Osteoblast (primary cell): ENCODE results near the gene IL17F. TPM values are rescaled to one million over a fixed set of nuclear protein-coding genes. Genes with fewer than 3 reads are reported as not detected.
A peak's percentile ranks its signal among the peaks of the same experiment; 100 is the strongest.

Experiments used
- DNase-seq: peaks from one replicate; pipeline ENCODE4 v3.0.0; 2011; ENCODE audit warnings: low spot score, mixed read lengths; ENCODE audit not compliant: insufficient read length; ENCODE audit errors: missing footprints
- H2AFZ ChIP-seq: 2 replicates; pipeline ENCODE4 v1.6.0; 2011; ENCODE audit warnings: mild to moderate bottlenecking, low read length
- H3K27ac ChIP-seq: 2 replicates; pipeline ENCODE4 v1.5.1; 2011; ENCODE audit warnings: mild to moderate bottlenecking, low read depth, low read length, moderate library complexity
- H3K27me3 ChIP-seq: 2 replicates; pipeline ENCODE4 v1.6.0; 2012; ENCODE audit warnings: mild to moderate bottlenecking, control low read depth, inconsistent platforms, low read length, moderate library complexity; ENCODE audit not compliant: insufficient read depth
- H3K36me3 ChIP-seq: 2 replicates; pipeline ENCODE4 v1.5.1; 2011; ENCODE audit warnings: mild to moderate bottlenecking, low read length, control low read depth, moderate library complexity; ENCODE audit not compliant: insufficient read depth
- H3K4me1 ChIP-seq: 2 replicates; pipeline ENCODE4 v1.5.1; 2011; ENCODE audit warnings: mild to moderate bottlenecking, low read length, control low read depth, moderate library complexity; ENCODE audit not compliant: insufficient read depth
- H3K4me2 ChIP-seq: 2 replicates; pipeline ENCODE4 v1.6.0; 2011; ENCODE audit warnings: mild to moderate bottlenecking, low read length; ENCODE audit not compliant: insufficient read depth
- H3K4me3 ChIP-seq: fragments of 200-600 bp; sonication (generic); 3 replicates; pipeline ENCODE4 v1.5.1; 2012; ENCODE audit warnings: mild to moderate bottlenecking, low read length, inconsistent platforms; ENCODE audit not compliant: insufficient read depth
- H3K79me2 ChIP-seq: 2 replicates; pipeline ENCODE4 v1.6.0; 2012; ENCODE audit warnings: mild to moderate bottlenecking, low read length, control low read depth, inconsistent platforms; ENCODE audit not compliant: insufficient read depth
- H3K9me3 ChIP-seq: 2 replicates; pipeline ENCODE4 v1.5.1; 2011; ENCODE audit warnings: low read depth, low read length, control low read depth
- H4K20me1 ChIP-seq: 2 replicates; pipeline ENCODE4 v1.6.0; 2012; ENCODE audit warnings: mild to moderate bottlenecking, low read length, control low read depth; ENCODE audit not compliant: insufficient read depth
- total RNA-seq: library from RNA; depleted of rRNA; stranded (reverse); fragments of >200 nt; gene quantifications from 2 replicates; pipeline ENCODE4 v1.2.3, GENCODE V29; 2012
- TF ChIP-seq, protein P1 (sequence below): IDR thresholded peaks from 2 replicates; pipeline ENCODE4 v1.5.1; 2011; ENCODE audit warnings: mild to moderate bottlenecking, low read depth, low read length, moderate library complexity; ENCODE audit errors: extremely low read depth

Gene IL17F
- total RNA-seq, 1 donor, result not detected

DNA sequence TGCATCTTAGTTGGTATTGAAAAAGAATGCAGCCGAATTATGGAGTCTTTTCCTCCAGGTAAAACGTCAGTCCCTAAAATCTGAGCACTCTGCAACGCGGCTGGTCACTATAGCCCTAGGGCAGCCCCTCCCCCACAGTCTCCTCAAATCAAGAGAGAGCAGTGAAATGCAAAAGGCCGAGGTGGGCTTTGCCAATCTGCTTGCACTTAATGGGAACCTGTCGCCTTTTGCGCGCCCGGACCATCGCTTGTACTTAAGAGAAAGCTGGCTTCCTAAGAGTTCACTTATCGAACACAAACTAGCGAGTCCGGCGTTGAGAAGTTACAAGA is 39.8 kb upstream of the IL17F start:
- peaks cover 35% of the 10 kb centered on the region for H3K36me3 ChIP-seq
- H3K9me3 ChIP-seq, result no peaks in the 10 kb centered on the region
- H3K79me2 ChIP-seq, result peaks cover 20% of the 10 kb centered on the region
- peak overlapping the region; percentile 71 for H3K27ac ChIP-seq
- H3K4me3 ChIP-seq, result peak overlapping the region; percentile 90
- H3K27me3 ChIP-seq, result no peaks in the 10 kb centered on the region
- H4K20me1 ChIP-seq, result no peaks in the 10 kb centered on the region
- peak overlapping the region; percentile 98 for H3K4me2 ChIP-seq
- TF ChIP-seq, protein P1, sequence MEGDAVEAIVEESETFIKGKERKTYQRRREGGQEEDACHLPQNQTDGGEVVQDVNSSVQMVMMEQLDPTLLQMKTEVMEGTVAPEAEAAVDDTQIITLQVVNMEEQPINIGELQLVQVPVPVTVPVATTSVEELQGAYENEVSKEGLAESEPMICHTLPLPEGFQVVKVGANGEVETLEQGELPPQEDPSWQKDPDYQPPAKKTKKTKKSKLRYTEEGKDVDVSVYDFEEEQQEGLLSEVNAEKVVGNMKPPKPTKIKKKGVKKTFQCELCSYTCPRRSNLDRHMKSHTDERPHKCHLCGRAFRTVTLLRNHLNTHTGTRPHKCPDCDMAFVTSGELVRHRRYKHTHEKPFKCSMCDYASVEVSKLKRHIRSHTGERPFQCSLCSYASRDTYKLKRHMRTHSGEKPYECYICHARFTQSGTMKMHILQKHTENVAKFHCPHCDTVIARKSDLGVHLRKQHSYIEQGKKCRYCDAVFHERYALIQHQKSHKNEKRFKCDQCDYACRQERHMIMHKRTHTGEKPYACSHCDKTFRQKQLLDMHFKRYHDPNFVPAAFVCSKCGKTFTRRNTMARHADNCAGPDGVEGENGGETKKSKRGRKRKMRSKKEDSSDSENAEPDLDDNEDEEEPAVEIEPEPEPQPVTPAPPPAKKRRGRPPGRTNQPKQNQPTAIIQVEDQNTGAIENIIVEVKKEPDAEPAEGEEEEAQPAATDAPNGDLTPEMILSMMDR, result no peak
- peaks cover 12% of the 10 kb centered on the region for H3K4me1 ChIP-seq
- peak overlapping the region; percentile 96 for H2AFZ ChIP-seq
- peak; percentile 77 for DNase-seq

DNA sequence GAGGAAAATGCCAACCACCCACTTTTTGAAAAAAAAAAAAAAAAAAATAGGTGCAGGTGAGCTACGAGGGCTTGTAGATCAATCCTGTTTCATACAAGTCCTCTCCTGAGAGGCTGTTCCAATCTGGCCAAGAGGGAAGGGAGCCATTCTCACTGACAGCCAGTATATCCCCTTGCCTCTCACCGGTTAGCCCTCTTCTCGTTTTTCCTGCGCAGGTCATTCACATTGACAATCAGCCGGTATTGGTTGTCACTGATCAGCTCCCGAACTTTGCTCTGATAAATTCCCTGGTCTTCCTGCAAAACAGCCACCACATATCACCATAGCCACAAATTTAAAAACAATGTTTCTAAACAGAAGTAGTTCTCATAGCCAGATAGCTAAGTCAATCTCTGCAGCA is 38.8 kb upstream of the IL17F start:
- Histone ChIP-seq H2AFZ (no peak overlapping the region), H3K79me2 (peaks cover 20% of the 10 kb centered on the region), H3K4me3 (no peak overlapping the region), H3K4me1 (peaks cover 12% of the 10 kb centered on the region), H3K36me3 (peaks cover 42% of the 10 kb centered on the region), H3K27ac (no peak overlapping the region), H4K20me1 (no peaks in the 10 kb centered on the region), H3K9me3 (no peaks in the 10 kb centered on the region), H3K4me2 (peak overlapping the region; percentile 98), H3K27me3 (no peaks in the 10 kb centered on the region)
- TF ChIP-seq, protein P1, result no peak
- DNase-seq, result no peak

DNA sequence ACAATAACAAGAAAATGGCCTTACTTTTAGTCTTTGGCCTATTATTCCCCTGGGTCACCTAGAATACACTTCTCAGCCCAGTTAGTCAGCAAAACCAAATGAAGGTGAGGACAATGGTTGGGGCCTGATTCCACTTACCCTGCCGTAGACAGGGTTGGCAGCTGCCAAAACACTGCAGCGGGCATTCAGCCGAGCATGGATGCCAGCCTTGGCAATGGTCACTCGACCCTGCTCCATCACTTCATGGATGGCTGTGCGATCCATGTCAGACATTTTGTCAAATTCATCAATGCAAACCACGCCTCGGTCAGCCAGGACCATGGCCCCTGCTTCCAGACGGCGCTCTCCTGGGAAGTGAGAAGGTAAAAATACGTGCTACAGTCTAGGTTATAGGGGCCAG is 31.8 kb upstream of the IL17F start:
- TF ChIP-seq, protein P1, result no peak
- no peaks in the 10 kb centered on the region for H3K4me1 ChIP-seq
- H3K4me3 ChIP-seq, result no peak overlapping the region
- H3K4me2 ChIP-seq, result no peak overlapping the region
- H4K20me1 ChIP-seq, result no peaks in the 10 kb centered on the region
- H3K79me2 ChIP-seq, result no peaks in the 10 kb centered on the region
- DNase-seq, result no peak
- H3K27ac ChIP-seq, result no peak overlapping the region
- no peak overlapping the region for H2AFZ ChIP-seq
- no peaks in the 10 kb centered on the region for H3K9me3 ChIP-seq
- no peaks in the 10 kb centered on the region for H3K27me3 ChIP-seq
- peaks cover 53% of the 10 kb centered on the region for H3K36me3 ChIP-seq

DNA sequence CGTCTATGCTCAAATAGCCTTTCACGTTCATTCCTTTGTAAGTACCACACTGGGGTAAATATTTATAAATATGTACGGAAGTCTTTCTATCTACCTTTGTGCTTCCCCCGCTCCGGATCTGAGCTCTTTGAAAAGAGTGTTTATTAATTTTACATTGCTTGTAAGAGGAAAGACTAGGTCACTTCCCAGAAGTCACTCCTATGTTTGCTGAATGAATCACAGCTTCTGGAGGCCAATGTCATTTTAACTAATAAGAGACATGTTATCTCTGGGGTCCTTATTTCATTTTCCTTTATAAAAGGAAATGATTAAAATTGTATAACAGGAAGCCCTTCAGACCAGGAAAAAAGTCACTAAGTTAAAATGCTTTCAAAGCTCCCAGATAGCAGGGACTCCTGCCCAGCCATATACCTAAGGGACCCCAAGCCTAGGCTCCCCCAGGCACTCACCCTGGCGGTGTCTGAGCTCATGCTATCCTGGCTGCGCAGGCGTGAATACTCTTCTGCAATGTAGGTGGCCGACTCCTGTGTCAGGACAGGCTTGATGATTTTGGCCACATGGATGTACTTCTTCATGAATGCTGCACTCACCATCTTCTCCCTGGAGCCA is 27.7 kb upstream of the IL17F start:
- Histone ChIP-seq H3K36me3 (peaks cover 40% of the 10 kb centered on the region), H3K4me2 (no peak overlapping the region), H3K9me3 (no peaks in the 10 kb centered on the region), H2AFZ (no peak overlapping the region), H3K4me1 (no peaks in the 10 kb centered on the region), H4K20me1 (no peaks in the 10 kb centered on the region), H3K27ac (no peak overlapping the region), H3K4me3 (no peak overlapping the region), H3K27me3 (no peaks in the 10 kb centered on the region), H3K79me2 (no peaks in the 10 kb centered on the region)
- DNase-seq, result no peak
- TF ChIP-seq, protein P1, result no peak
